ENCODE results near the gene TPGS2.

Gene TPGS2

GRCh38 chr18:36780748-36781147, 48.1 kb downstream of the TPGS2 start:
- H3F3A ChIP-seq (ENCODE audit: insufficient read depth): no peaks in the 10 kb centered on the region
- TF ChIP-seq CTCF (IDR thresholded peaks at IDR 0.05; ENCODE audit: insufficient read depth, low read length, poor library complexity, severe bottlenecking) (no peak), EZH2phosphoT487 (conservative IDR thresholded peaks at IDR 0.05; ENCODE audit: low read length) (no peak)
- H3K36me3 ChIP-seq (ENCODE audit: low read length): no peaks in the 10 kb centered on the region
- H3K4me3 ChIP-seq (ENCODE audit: insufficient read depth, low read length, poor library complexity, severe bottlenecking): no peak overlapping the region
- no peaks in the 10 kb centered on the region for H3K9me2 ChIP-seq (replicated peaks; ENCODE audit: insufficient read depth, low read length)
- H4K20me1 ChIP-seq (ENCODE audit: low read depth, low read length): no peaks in the 10 kb centered on the region
- no peak overlapping the region for H3K4me2 ChIP-seq (ENCODE audit: low read depth, low read length, poor library complexity, severe bottlenecking)
- no peaks in the 10 kb centered on the region for H3K9me3 ChIP-seq (ENCODE audit: insufficient read depth, low read length)
- no peak overlapping the region for H3K27ac ChIP-seq (ENCODE audit: low read depth, low read length)
- H3K27me3 ChIP-seq (ENCODE audit: low read length): no peaks in the 10 kb centered on the region
- H3K9ac ChIP-seq (ENCODE audit: low read length): no peak overlapping the region
- H2AFZ ChIP-seq (ENCODE audit: low read depth, low read length, severe bottlenecking): no peak overlapping the region
- H3K79me2 ChIP-seq (ENCODE audit: insufficient read depth, low read length): no peaks in the 10 kb centered on the region

- H3K27ac ChIP-seq (ENCODE audit: low read depth, low read length): no peak overlapping the region
- H3K4me3 ChIP-seq (ENCODE audit: insufficient read depth, low read length, poor library complexity, severe bottlenecking): no peak overlapping the region
- H4K20me1 ChIP-seq (ENCODE audit: low read depth, low read length): no peaks in the 10 kb centered on the region
- H3K9ac ChIP-seq (ENCODE audit: low read length): no peak overlapping the region
- no peaks in the 10 kb centered on the region for H3K9me3 ChIP-seq (ENCODE audit: insufficient read depth, low read length)
- H2AFZ ChIP-seq (ENCODE audit: low read depth, low read length, severe bottlenecking): no peak overlapping the region
- H3K79me2 ChIP-seq (ENCODE audit: insufficient read depth, low read length): no peaks in the 10 kb centered on the region
- no peaks in the 10 kb centered on the region for H3K36me3 ChIP-seq (ENCODE audit: low read length)
- no peaks in the 10 kb centered on the region for H3K27me3 ChIP-seq (ENCODE audit: low read length)
- TF ChIP-seq EZH2phosphoT487 (conservative IDR thresholded peaks at IDR 0.05; ENCODE audit: low read length) (no peak), CTCF (IDR thresholded peaks at IDR 0.05; ENCODE audit: insufficient read depth, low read length, poor library complexity, severe bottlenecking) (no peak)
- H3K4me2 ChIP-seq (ENCODE audit: low read depth, low read length, poor library complexity, severe bottlenecking): no peak overlapping the region
- H3K9me2 ChIP-seq (replicated peaks; ENCODE audit: insufficient read depth, low read length): no peaks in the 10 kb centered on the region
- no peaks in the 10 kb centered on the region for H3F3A ChIP-seq (ENCODE audit: insufficient read depth)
Measured at GRCh38 chr18:36777566-36777965, 51.2 kb downstream of the TPGS2 start.

GRCh38 chr18:36776650-36777049, 52.2 kb downstream of the TPGS2 start:
- no peak overlapping the region for H3K4me2 ChIP-seq (ENCODE audit: low read depth, low read length, poor library complexity, severe bottlenecking)
- no peak overlapping the region for H3K4me3 ChIP-seq (ENCODE audit: insufficient read depth, low read length, poor library complexity, severe bottlenecking)
- H2AFZ ChIP-seq (ENCODE audit: low read depth, low read length, severe bottlenecking): no peak overlapping the region
- no peak overlapping the region for H3K27ac ChIP-seq (ENCODE audit: low read depth, low read length)
- H3K79me2 ChIP-seq (ENCODE audit: insufficient read depth, low read length): no peaks in the 10 kb centered on the region
- no peaks in the 10 kb centered on the region for H3K36me3 ChIP-seq (ENCODE audit: low read length)
- TF ChIP-seq CTCF (IDR thresholded peaks at IDR 0.05; ENCODE audit: insufficient read depth, low read length, poor library complexity, severe bottlenecking): no peak
- TF ChIP-seq EZH2phosphoT487 (conservative IDR thresholded peaks at IDR 0.05; ENCODE audit: low read length): no peak
- no peak overlapping the region for H3K9ac ChIP-seq (ENCODE audit: low read length)
- no peaks in the 10 kb centered on the region for H3K27me3 ChIP-seq (ENCODE audit: low read length)
- H3K9me2 ChIP-seq (replicated peaks; ENCODE audit: insufficient read depth, low read length): no peaks in the 10 kb centered on the region
- H4K20me1 ChIP-seq (ENCODE audit: low read depth, low read length): no peaks in the 10 kb centered on the region
- no peaks in the 10 kb centered on the region for H3F3A ChIP-seq (ENCODE audit: insufficient read depth)
- H3K9me3 ChIP-seq (ENCODE audit: insufficient read depth, low read length): no peaks in the 10 kb centered on the region

Measured in SU-DHL-6 (cell line).